Neural cell (in vitro differentiated cells): ENCODE results near the gene PABPC1L.

Source experiments
- CTCF ChIP-seq: fragments of 450-650 bp; IDR thresholded peaks from 2 replicates; pipeline ENCODE4 v1.5.1; 2014; ENCODE audit warnings: antibody characterized with exemption, mild to moderate bottlenecking, moderate library complexity; ENCODE audit not compliant: poor library complexity, severe bottlenecking
- EZH2 ChIP-seq: fragments of 200-600, 300-800 bp; shearing (Covaris generic), sonication (generic); IDR thresholded peaks from 2 replicates; pipeline ENCODE4 v1.6.1; 2014; ENCODE audit warnings: antibody characterized with exemption, low read length, borderline replicate concordance, mild to moderate bottlenecking; ENCODE audit not compliant: insufficient read depth, poor library complexity, severe bottlenecking
- POLR2AphosphoS5 ChIP-seq: IDR thresholded peaks from 2 replicates; pipeline ENCODE4 v1.6.1; 2012
- SMC3 ChIP-seq: fragments of 450-650 bp; conservative IDR thresholded peaks from 2 replicates; pipeline ENCODE4 v1.6.1; 2014; ENCODE audit warnings: antibody characterized with exemption, mild to moderate bottlenecking, moderate library complexity; ENCODE audit not compliant: poor library complexity

GRCh38 chr20:44950368-44950767 lies 40.5 kb downstream of the PABPC1L start:
- TF ChIP-seq POLR2AphosphoS5 (no peak), CTCF (no peak), EZH2 (no peak), SMC3 (no peak)
